NCI-H2196 treated with DMSO at 0.1 percent for 48 hours (cell line): Measurements from ENCODE around the gene SLC35E1.
"Not testable (repeated sequence)": the region's sequence is repeated elsewhere in the genome, so short reads cannot be mapped to it uniquely, and the experiment has no call there.

Experiments used
- DNase-seq: peaks from one replicate; lab custom pipeline; 2025; ENCODE audit not compliant: unreplicated experiment; lab: John Stamatoyannopoulos, UW

The SLC35E1 gene

DNA sequence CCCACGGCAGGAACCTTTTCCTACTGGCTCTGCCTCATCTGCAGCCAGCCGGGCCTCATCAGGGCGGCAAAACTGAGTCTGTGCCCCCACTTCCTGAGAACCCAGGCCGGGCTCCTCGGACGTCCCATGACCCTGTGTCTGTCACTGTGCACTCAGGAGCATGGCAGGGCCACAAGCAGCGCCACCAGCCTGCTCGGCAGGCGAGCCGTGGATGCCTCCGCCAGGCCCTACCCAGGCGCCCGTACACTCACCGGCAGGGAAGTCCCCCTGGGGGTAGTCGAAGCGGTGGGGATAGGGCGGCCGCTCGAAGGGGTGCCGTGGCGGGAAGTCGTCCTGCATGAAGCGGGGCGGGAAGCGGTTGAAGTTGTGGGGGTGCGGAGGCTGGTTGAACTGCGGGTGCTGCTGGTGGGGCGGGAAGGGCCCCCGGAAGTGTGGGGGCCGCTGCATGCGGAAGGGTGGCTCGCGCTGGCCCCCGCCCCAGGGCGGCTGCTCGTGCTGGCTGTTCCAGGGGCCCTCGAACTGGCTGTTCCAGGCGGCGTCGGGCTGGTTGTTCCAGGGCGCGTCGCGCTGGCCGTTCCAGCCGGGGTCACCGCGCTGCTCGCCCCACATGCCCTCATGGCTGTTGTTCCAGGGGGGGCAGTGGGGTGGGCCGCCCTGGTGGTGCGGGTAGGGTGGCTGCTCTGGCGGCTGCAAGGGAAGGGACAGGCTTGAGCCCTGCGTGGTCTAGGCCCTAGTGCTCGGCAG, 47.1 kb downstream of the SLC35E1 start:
- no peak for DNase-seq

DNA sequence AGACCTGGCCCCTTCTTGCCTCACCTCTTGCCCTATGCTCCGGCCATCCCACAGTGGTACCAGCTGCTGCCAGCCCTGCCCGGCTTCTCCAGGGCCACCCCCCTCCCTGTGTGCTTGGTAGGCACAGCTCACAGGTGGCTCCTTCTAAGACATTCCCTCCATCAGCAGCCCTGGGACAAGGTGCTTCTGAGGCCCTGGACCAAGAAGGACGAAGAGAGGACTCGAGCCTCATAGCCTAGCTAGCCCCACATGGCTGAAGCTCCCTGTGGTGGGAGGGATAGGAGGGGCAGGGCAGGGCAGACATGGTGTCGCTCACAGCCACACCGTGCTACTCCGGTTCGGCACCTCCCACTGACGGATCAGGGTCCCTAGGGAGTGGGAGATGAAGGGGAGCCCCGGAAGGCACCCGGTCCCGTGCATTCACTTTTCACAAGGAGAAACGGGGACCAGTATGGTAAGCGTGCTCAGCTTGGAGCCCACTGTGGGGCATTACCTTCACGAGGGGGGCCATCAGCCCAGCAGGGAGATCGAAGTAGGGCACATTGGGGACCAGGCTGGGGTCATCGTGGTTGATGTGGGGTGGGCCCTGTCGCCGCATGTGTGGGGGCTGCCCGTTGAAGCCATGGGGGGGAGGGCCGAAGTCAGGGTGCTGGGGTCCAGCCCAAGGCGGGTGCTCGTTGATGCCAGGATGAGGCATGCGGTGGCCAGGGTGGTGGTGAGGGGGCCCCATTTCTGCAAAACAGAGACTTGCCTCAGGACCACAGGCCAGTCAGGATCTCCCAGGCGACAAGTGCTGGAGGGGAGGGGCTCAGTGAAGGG, 49.4 kb downstream of the SLC35E1 start:
- DNase-seq: no peak

DNA sequence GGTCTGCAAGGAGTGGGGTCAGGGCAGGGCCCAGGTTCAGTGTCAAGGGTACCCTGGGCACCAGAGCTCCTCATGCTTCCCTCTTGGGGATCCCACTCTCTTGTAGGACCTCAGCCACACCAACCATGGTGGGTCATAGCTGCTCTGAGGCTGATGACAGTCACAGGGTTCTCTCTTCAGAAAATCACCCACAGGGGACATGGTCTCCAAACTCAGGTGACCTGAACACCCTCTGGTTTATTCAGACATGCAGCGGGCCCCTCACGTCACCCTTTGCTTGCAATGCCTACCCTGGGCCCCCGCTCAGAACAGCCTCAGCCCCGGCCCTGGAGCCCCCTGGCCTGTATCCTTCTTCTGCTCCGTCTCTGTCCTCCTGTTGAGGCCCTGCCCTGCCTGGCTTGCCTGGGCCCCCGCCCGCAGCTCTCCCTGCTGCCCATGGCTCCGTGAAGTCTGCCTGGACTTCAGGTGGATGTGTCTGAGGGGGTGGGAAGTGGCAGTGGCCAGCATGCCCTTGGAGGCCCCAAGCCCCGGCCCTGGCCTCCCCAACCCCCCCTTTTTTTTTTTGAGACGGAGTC, 50.4 kb downstream of the SLC35E1 start:
- no peak for DNase-seq

DNA sequence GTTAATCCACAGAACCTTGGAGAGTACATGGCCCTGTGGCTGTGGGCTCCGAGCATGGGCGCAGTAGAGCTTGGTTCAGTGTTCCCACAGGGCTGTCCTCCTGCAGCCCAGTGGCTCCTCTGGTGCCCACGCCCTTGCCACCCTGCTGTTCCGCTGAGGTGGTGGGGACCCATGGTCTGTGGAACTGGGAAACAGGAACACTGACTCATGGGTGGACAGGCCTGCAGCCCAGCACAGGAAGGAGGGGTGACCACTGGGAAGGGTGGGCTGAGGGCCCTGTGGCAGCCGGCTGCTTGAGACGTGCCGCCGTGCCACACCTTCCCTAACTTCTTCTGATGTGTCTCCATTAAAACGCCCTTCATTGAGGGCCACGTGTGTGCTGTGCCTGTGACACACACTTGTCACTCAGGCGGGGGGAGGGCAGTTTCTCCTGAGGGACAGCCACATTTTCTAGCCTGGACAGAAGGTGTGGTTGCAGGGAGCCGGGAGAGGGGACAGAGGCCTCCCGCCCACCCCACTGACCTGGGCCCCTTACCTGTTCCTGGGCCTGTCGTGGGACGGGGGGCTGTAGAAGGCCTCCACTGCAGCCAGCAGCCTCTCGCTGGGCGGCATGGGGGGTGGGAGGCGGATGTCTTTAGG, 51.1 kb downstream of the SLC35E1 start:
- DNase-seq: no peak

DNA sequence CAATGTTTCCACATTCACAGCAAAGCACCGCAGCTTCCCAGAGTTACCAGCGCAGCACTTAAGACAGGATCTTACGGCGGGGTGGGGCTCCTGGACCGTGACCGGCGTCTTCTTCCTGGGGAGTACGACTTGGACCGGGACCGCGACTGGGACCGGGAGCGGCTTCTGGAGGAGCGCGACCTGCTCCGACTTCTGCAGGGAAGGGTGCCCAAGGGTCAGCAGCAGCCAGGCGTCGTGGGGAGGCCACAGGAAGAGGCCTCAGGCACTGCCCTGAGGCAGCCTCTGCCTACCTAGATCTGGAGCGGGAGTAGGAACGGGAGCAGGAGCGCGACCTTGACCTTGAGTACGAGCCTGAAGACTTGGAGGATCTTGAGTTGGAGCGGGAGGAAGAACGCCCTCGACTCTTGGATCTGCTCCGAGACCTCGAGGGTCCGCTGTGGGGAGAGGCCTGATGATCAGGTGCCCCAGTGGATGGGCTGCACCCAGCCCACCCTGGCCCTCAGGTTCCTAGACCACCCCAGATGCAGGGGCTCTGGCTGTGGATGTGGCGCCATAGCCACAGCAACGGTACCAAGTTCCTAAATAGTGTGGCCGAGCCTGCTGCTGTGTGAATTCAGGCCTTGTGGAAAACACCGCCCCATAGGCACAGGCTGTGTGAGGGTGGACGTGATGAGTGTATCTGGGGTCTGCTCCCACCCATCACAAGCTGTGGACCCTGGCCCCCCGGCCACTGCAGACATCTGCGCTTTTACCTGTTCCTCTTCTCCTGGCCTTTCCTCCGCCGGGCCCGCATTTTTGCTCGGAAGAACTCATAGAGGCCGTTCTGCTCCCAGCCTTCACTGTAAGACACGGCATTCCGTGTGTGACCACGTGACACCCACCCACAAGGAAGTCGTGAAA, 51.9 kb downstream of the SLC35E1 start:
- no peak for DNase-seq

DNA sequence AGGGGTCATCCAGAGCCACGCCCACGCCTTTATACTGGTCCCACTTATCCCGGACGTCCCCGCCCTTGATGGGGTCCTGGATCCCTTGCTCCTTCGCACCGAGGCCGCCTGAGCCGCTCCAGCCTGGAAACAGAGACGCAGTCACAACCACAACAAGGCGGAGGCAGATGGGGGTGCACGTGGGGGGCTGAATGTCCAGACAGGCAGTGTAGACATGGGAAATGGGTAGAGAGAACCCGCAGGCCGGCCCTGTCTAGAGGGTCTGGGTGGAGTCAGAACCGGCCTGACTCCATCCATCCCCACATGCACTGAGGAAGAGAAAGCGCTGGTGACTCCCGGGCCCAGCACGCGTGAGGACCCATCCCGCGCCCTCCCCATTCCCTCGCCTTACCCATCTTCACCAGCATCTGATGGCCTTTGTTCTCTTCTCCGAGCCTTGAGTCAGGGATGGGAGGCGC, 53.0 kb downstream of the SLC35E1 start:
- no peak for DNase-seq

DNA sequence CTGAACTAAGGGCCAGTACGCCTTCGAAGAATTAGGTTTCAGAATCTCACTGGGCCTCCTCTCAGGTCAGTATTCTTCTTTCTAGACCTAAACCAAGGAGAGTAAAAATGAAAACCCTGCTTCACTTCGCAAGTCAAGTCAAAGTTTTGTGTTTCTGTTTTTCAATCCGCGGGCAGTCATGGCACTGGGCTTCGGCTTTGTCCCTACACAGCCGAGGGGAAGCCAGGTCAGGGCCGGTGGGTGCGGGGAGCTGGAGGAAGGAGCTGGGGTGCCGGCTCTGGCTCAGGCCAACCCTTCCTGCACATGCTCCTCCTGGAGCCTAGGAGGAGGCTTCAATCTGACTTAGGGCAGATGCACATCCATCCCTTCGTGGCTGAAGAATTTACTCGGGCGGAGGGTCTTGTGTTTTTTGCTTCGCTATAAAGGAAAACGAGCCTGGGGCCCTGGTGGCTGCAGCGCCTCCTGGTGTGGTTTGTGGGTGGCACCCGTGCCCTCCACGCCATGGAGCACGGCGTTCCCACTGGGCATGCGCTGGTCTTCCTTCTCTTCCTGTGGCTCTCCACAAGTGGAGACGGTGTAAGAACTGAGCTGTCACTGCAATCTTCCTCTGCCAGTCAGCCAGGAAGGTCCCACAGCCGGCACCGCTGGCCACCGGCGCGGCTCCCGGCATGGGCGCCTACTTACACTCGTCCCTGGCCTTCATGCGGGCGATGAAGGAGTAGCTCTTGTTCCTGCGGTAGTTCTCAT, 53.6 kb downstream of the SLC35E1 start:
- no peak for DNase-seq

DNA sequence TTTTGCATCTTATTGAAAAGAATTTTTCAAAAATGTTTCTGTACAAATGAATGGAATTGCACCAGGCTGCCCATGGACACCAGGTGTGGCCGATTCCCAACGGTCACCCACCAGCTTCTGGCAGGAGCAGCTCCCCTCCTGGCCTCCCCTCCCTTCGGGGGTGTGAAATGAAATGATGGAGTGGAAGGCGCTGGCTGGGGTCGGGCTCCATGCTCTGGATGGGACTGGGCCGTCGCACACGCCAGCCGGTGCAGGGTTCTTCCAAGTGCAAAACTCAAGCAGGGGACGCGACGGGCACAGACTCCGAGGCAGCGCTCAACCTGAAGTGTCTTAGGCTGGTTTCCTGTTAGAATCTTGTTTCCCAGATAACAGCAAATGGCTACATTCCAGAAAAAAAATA, 54.2 kb downstream of the SLC35E1 start:
- no peak for DNase-seq

DNA sequence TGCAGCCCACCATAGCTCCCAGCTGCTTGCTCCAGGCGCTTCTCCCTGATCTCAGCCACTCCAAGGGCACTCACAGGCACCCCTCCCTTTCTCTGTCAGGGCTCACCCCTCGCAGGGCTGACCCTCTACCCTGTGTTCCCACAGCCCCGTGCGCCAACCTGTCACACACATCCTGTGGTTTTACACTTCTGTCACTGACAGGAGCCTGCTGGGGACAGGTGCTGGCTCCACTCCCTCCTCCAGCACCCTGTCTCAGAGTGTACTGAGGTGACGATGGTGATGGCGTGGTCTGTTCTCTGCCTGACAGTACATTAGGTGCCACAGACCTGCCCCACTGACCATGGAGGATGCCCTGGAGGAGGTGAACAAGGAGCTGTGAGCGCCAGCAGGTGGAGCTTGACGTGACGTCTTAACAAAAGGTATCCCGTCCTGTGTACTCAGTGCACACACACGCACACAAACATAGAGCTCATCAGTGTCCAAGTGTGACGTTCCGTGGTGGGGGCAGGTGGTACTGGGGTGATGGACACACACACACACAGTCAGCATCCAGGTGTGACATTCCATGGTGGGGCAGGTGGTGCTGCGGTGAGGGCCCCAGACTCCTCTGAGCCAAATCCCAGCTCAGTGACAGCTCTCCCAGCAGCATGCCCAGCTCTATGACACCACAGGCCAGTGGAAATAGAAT, 55.1 kb downstream of the SLC35E1 start:
- DNase-seq: no peak

DNA sequence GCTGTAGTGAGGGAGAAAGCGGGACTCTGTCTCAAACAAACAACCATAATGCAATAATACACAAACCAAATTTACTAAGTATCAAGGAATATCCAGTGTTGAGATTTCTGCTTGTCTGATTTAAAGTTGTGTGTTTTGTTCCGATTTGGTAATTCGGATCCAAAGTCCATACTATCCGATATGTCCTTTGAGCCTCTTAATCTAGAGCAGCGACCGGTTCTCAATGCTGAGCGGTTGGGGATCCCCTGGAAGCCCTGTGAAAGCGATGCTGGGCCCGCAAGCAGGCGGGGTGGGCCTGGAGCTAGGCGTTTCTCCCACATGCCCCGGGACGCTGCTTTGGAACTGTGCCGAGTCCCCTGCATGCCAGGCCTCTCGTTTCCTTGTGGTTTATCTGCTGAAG, 55.8 kb downstream of the SLC35E1 start:
- DNase-seq: no peak

DNA sequence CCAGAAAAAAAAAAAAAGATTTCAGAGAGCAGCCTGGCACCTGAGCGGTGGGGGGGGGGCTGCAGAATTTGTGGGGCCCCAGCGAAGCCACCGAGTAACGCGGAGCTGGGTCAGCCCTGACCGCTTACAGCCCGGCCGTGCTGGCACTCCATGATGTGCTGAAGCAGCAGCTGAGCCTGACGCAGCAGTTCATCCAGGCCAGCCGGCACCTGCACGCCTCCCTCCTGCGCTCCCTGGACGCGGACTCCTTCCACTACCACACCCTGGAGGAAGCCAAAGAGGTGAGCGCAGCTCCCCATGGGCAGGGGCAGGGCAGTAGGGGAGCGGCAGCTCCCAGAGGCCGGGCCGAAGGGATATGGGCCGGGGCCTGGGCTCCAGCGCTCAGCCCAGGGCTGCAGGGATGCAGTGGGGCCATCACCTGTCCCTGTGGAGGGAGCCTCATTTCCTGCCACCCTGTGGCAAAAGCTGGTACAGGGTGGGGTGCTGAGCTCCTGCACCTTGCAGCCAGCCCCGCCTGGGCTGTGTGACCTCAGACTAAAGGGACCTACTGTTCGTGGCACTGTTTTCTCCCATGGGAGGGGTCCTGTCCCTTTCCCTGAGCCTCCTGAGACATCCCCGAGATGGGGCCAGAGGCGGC, 57.7 kb downstream of the SLC35E1 start:
- DNase-seq: no peak

DNA sequence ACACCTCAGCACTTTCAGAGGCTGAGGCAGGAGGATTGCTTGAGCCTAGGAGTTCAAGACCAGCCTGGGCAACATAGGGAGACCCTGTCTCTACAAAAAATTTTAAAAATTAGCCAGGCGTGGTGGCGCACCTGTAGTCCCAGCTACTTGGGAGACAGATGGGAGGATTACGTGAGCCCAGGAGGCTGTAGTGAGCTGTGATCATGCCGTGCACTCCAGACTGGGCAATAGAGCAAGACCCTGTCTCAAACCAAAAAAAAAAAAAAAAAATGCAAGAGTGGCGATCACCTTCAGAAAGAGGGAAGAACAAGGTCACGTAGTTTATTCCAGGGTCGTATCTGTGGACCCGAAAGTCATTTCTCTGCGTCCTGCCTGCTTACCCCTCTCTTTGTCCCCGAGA, 59.6 kb downstream of the SLC35E1 start:
- DNase-seq: not testable (repeated sequence)

DNA sequence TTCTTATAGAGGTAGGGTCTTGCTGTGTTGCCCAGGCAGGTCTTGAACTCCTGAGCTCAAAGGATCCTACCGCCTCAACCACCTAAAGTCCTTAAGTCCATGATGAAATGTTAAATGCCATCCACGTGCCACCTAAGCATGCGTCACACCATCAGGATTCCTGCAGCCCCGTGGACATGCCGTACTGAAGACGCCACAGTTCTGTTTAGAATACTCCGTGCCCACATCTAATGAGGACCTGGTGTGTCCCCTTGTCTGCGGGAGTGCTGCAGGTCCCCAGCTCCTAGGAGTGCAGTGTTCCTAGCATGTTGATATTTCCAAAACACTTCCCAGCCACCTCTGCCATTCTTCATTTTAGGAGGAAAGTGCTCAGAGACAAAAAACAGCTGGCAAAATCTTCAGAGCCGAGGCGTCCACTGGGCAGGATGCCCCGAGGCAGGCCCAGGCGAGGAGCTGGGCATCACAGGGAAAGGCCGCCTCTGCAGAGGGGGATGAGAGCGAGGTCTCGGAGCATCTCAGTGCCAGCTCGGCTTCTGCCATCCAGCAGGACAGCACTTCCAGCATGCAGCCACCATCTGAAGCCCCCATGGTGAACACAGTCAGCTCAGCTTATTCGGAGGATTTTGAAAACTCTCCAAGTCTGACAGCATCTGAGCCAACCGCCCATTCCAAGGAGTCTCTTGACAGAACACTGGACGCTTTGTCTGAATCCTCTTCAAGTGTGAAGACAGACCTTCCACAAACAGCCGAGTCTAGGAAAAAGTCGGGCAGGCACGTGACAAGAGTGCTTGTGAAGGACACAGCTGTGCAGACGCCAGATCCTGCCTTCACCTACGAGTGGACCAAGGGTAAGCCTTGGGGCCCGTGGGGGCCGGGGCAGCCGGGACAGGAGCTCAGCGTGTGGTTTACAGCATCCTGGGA, 62.8 kb downstream of the SLC35E1 start:
- no peak for DNase-seq

DNA sequence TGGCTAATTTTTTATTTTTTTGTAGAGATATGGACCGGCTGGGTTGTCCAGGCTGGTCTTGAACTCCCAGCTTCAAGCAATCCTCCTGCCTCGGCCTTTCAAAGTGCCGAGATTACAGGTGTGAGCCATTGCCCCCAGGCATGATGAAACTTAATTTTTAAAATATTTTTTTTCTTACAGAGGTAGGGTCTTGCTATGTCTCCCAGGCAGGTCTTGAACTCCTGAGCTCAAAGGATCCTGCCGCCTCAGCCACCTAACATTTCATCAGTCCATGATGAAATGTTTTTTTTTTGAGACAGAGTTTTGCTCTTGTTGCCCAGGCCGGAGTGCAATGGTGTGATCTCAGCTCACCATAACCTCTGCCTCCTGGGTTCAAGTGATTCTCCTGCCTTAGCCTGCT, 63.7 kb downstream of the SLC35E1 start:
- DNase-seq: no peak

DNA sequence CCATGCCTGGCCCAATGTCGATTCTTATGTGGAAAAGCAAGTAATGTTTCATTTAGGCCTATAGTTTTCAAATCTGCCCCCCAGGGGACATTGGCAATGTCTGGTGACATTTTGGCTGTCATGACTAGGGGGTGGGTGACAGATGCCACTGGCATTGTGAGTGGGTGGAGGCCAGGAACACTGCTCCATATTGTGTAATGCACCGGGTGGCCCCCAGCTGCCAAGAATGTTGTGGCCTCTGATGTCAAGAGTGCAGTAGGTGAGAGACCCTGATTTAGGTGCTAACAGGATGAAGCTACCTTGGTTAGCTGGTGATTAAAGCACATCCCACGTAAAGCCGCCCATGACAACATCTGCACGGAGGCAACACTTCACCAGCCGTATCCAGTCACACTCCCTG, 65.3 kb downstream of the SLC35E1 start:
- DNase-seq: no peak

DNA sequence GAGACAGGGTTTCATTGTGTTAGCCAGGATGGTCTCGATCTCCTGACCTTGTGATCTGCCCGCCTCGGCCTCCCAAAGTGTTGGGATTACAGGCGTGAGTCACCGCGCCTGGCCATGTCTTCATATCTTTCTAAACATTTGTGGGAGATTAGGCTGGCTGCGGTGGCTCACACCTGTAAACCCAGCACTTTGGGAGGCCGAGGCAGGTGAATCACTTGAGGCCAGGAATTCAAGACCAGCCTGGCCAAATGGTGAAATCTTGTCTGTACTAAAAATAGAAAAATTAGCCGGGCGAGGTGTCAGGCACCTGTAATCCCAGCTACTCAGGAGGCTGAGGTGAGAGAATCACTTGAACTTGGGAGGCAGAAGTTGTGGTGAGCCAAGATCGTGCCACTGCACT, 66.1 kb downstream of the SLC35E1 start:
- not testable (repeated sequence) for DNase-seq

DNA sequence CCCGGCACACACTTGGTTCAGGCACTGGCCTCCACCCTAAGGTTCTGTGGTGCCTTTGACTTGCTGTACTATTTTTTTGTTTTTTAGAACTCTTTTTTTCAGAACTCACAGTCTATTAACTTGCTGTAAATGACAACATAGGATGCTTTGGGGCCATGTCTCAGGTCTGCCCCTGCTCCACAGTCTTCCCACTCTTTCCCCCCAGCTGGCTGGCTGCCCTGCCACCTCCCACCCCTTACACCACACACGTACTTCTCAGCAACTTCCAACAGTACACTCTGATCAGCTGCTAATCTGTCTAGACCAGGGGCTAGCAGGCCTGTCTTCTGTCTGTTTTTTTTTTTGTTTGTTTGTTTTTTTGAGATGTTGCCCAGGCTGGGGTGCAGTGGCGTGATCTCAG, 67.9 kb downstream of the SLC35E1 start:
- no peak for DNase-seq
